Measurements from ENCODE around the gene FBXO42. TPM values are rescaled to one million over a fixed set of nuclear protein-coding genes. Genes with fewer than 3 reads are reported as not detected.

FBXO42 gene
- total and polyA plus RNA-seq, 2 donors (not counting 1 experiment from before 2014, with no cell fraction given): 10.4 to 13.5 TPM

DNA sequence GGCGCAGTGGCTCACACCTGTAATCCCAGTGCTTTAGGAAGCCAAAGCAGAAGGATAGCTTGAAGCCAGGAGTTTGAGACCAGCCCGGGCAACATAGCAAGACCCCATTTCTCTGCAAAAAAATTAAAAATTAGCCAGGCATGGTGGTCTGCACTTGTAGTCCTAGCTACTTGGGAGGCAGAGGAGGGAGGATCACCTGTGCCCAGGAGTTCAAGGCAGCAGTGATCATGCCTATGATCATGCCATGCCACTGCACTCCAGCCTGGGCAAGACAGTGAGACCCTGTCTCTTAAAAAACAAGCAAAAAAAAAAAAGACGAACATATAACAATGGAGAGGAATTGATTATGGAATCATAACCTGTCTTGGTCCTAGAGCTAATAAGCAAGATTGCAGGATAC is 45.1 kb downstream of the FBXO42 start:
- Histone ChIP-seq H2AFZ (ENCODE audit: low read length) (no peak overlapping the region), H3K4me3 (replicated peaks in 1 of 4; ENCODE audit: control extremely low read depth in 1 of 4, insufficient read depth in 1 of 4, low read depth in 3 of 4, low read length in 4 of 4) (no peak overlapping the region), H3K9ac (ENCODE audit: insufficient read depth, low read length) (no peak overlapping the region), H3K9me3 (ENCODE audit: control insufficient read depth, insufficient read depth, low read depth, low read length) (no peaks in the 10 kb centered on the region), H3K4me2 (ENCODE audit: extremely low read depth, insufficient read depth, low read length) (no peak overlapping the region), H3K79me2 (ENCODE audit: control insufficient read depth, insufficient read depth, low read length) (no peaks in the 10 kb centered on the region), H3K4me1 (ENCODE audit: control insufficient read depth, extremely low read depth, insufficient read depth, low read length) (no peaks in the 10 kb centered on the region), H4K20me1 (ENCODE audit: control insufficient read depth, extremely low read depth, insufficient read depth, low read length) (no peaks in the 10 kb centered on the region), H3K27ac (ENCODE audit: insufficient read depth, low read length) (no peak overlapping the region), H3K36me3 (ENCODE audit: control insufficient read depth, insufficient read depth, low read length) (peaks cover 4% of the 10 kb centered on the region), H3K27me3 (ENCODE audit: control insufficient read depth, insufficient read depth, low read length) (no peaks in the 10 kb centered on the region)
- DNase-seq (ENCODE audit: low read depth in 2 of 2): no peak
- TF ChIP-seq EZH2 (IDR thresholded peaks at IDR 0.05; ENCODE audit: low read length, missing control alignments): no peak
- TF ChIP-seq, protein P1, sequence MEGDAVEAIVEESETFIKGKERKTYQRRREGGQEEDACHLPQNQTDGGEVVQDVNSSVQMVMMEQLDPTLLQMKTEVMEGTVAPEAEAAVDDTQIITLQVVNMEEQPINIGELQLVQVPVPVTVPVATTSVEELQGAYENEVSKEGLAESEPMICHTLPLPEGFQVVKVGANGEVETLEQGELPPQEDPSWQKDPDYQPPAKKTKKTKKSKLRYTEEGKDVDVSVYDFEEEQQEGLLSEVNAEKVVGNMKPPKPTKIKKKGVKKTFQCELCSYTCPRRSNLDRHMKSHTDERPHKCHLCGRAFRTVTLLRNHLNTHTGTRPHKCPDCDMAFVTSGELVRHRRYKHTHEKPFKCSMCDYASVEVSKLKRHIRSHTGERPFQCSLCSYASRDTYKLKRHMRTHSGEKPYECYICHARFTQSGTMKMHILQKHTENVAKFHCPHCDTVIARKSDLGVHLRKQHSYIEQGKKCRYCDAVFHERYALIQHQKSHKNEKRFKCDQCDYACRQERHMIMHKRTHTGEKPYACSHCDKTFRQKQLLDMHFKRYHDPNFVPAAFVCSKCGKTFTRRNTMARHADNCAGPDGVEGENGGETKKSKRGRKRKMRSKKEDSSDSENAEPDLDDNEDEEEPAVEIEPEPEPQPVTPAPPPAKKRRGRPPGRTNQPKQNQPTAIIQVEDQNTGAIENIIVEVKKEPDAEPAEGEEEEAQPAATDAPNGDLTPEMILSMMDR (conservative IDR thresholded peaks at IDR 0.05 in 1 of 2, IDR thresholded peaks at IDR 0.05 in 1 of 2; ENCODE audit: low read depth in 1 of 2, low read length in 2 of 2): no peak

DNA sequence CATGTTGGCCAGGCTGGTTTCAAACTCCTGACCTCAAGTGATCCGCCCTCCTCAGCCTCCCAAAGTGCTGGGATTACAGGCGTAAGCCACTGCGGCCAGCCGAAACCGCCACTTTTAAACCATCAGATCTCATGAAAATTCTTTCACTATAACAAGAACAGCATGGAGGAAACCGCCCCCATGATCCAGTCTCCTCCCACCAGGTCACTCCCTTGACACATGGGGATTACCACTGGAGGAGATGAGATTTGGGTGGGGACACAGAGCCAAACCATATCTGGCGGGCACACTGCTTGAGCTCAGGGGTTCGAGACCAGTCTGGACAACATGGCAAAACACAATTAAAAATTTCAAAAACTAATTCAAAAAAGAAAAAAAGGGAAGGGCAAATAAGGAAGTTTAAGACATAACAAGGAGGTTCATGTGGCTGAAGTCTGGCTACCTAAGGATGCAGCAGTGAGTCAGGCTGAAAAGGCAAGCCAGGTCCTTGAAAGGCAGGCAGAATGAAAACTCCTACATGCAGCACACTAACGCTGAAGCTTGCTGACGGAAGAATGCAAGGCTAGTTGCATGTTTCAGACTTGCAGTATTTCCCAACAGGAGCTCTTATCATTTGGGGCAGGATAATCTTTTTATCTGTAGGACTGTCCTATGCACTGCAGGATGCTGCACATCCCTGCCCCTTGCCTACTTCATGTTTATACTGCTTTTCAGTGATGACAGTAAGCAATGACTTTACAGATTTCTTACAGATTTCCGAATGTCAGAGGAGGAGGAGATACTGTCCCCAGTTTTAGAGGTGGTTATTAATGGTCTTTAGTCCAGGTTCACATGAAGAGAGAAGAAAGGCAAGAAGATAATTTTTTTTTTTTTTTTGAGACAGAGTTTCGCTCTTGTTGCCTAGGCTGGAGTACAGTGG is 49.3 kb downstream of the FBXO42 start:
- Histone ChIP-seq H4K20me1 (ENCODE audit: control insufficient read depth, extremely low read depth, insufficient read depth, low read length) (no peaks in the 10 kb centered on the region), H3K79me2 (ENCODE audit: control insufficient read depth, insufficient read depth, low read length) (no peaks in the 10 kb centered on the region), H3K27me3 (ENCODE audit: control insufficient read depth, insufficient read depth, low read length) (no peaks in the 10 kb centered on the region), H3K4me3 (replicated peaks in 1 of 4; ENCODE audit: control extremely low read depth in 1 of 4, insufficient read depth in 1 of 4, low read depth in 3 of 4, low read length in 4 of 4) (no peak overlapping the region), H3K4me2 (ENCODE audit: extremely low read depth, insufficient read depth, low read length) (no peak overlapping the region), H3K36me3 (ENCODE audit: control insufficient read depth, insufficient read depth, low read length) (peaks cover 6% of the 10 kb centered on the region), H3K27ac (ENCODE audit: insufficient read depth, low read length) (no peak overlapping the region), H3K9me3 (ENCODE audit: control insufficient read depth, insufficient read depth, low read depth, low read length) (no peaks in the 10 kb centered on the region), H3K9ac (ENCODE audit: insufficient read depth, low read length) (no peak overlapping the region), H2AFZ (ENCODE audit: low read length) (no peak overlapping the region), H3K4me1 (ENCODE audit: control insufficient read depth, extremely low read depth, insufficient read depth, low read length) (no peaks in the 10 kb centered on the region)
- peak in 1 of 2 donors; percentile 30 for DNase-seq (ENCODE audit: low read depth in 2 of 2)
- TF ChIP-seq EZH2 (IDR thresholded peaks at IDR 0.05; ENCODE audit: low read length, missing control alignments): no peak
- TF ChIP-seq, protein P1 (conservative IDR thresholded peaks at IDR 0.05 in 1 of 2, IDR thresholded peaks at IDR 0.05 in 1 of 2; ENCODE audit: low read depth in 1 of 2, low read length in 2 of 2): no peak

DNA sequence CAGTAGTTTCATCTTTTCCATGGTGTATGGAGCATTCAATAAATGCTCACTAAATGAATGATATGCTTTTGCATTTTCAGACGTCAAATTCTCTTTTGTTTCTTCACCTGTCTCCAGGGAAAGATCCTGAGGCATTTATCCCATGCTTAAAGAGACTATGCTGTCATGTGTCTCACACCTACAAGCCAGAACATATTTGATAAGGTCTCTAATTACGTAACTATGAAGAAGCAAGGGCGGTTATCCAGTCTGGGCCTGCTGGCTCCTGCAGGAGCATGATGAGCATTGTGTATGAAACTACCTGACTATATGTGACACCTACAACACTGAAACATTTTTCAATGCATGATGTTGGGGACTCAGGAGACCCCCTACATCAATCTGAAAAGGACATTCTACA is 51.8 kb downstream of the FBXO42 start:
- no peaks in the 10 kb centered on the region for H3K9me3 ChIP-seq (ENCODE audit: control insufficient read depth, insufficient read depth, low read depth, low read length)
- no peak overlapping the region for H3K4me2 ChIP-seq (ENCODE audit: extremely low read depth, insufficient read depth, low read length)
- no peaks in the 10 kb centered on the region for H3K4me1 ChIP-seq (ENCODE audit: control insufficient read depth, extremely low read depth, insufficient read depth, low read length)
- TF ChIP-seq, protein P1 (conservative IDR thresholded peaks at IDR 0.05 in 1 of 2, IDR thresholded peaks at IDR 0.05 in 1 of 2; ENCODE audit: low read depth in 1 of 2, low read length in 2 of 2): no peak
- no peak for TF ChIP-seq EZH2 (IDR thresholded peaks at IDR 0.05; ENCODE audit: low read length, missing control alignments)
- no peak overlapping the region for H3K27ac ChIP-seq (ENCODE audit: insufficient read depth, low read length)
- DNase-seq (ENCODE audit: low read depth in 2 of 2): no peak
- H3K36me3 ChIP-seq (ENCODE audit: control insufficient read depth, insufficient read depth, low read length): peaks cover 6% of the 10 kb centered on the region
- H3K9ac ChIP-seq (ENCODE audit: insufficient read depth, low read length): no peak overlapping the region
- H3K27me3 ChIP-seq (ENCODE audit: control insufficient read depth, insufficient read depth, low read length): no peaks in the 10 kb centered on the region
- H3K4me3 ChIP-seq (replicated peaks in 1 of 4; ENCODE audit: control extremely low read depth in 1 of 4, insufficient read depth in 1 of 4, low read depth in 3 of 4, low read length in 4 of 4): no peak overlapping the region
- no peak overlapping the region for H2AFZ ChIP-seq (ENCODE audit: low read length)
- H3K79me2 ChIP-seq (ENCODE audit: control insufficient read depth, insufficient read depth, low read length): no peaks in the 10 kb centered on the region
- H4K20me1 ChIP-seq (ENCODE audit: control insufficient read depth, extremely low read depth, insufficient read depth, low read length): no peaks in the 10 kb centered on the region
